Mesangial cell (primary cell): ENCODE data around the gene FOXRED2. TPM values are rescaled to one million over a fixed set of nuclear protein-coding genes. Genes with fewer than 3 reads are reported as not detected.

ENCODE experiments used
- total RNA-seq: library from RNA; depleted of rRNA; stranded (reverse); fragments of >200 nt; gene quantifications from 2 replicates; pipeline ENCODE4 v1.2.3, GENCODE V29; 2015

The FOXRED2 gene
- 10.6 and 18.8 TPM in 2 replicates for total RNA-seq

DNA sequence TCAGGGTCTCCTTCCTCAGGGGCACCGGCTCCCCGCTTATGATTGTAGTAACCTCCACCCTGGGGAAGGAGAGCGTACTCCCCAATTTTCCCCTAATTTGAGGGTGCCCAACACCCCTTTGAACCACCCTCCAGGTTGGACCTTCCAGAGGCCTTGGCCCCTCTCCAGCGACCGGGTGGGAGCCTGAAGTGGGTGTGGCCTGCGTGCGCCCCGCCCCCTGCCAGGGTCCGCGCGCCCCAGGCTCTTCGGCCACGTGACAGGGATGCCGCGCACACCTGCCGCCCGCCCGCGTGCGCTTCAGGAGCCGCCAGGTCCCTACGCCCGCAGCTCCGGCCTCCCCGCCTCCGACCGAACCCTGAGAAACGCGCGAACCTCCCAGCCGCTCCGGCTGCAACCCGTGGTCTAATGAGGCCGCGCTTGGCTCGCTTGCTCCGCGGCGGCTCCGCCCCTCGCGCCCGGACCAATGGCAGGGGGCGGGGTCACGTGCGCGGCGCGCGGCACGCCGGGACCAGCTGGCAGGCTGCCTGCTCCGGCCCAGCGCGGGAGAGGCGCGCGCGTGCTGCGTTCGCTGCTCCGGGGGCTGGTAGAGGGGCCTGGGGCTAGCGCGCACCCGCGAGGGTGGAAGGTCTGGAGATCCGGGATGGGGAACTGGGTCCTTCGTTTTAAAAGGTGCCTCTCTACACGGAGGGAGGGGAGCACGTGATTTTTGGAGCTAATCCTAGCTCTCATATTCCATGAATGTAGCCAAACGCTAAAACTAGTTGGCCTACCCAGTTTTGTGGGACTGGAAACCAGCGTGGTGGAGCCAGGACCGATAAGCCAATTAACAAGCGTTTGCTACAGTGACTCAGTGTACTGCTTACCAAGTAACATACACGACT is at the start of gene FOXRED2:
TSS of gene FOXRED2 (minus strand) at position 404 of the 881 bp plus-strand sequence. CDS start 618 bp downstream, outside the sequence.

GRCh38 chr22:36528795-36529751 is 22.2 kb upstream of the FOXRED2 start, which contains the start of gene EIF3D:
Gene EIF3D, minus strand, starts transcription at chr22:36529166. Its CDS starts 3,045 bp downstream, at chr22:36526121.

DNA sequence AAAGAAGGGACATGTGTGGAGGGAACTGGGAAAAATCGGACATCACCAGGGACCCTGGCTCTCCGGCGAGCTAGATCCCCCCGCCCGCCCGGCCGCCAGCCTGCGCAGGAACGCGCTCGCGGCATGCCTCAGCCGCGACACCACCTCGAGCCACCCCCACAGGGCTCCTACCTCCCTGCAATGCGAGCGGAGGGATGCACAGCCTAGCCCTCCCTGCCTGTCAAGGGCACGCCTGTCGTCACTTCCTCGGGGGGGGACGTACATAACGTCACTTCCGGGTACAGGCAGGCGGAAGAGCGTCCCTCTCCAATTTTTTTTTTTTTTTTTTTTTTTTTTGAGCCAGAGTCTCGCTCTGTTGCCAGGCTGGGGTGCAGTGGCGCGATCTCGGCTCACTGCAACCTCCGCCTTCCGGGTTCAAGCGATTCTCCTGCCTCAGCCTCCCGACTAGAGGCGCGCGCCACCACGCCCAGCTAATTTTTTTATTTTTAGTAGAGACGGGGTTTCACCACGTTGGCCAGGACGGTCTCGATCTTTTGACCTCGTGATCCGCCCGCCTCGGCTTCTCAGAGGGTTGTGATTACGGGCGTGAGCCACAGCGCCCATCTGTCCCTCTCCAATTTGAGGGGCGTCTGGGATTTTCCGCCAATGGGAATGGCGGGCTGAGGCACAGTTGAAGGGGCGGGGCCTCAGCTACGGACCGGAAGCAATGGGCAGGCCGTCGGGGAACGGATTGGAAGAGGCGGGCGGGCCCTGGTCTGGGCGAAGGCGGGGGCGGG is 25.3 kb downstream of the FOXRED2 start, which contains the start of gene TXN2:
TSS of gene TXN2 (minus strand) at position 248 of the 776 bp plus-strand sequence. CDS start 803 bp downstream, outside the sequence.

Other genes starting within 250 kb of the FOXRED2 start
- gene MYH9, start 119.1 kb downstream of the FOXRED2 start, total RNA-seq, result 1,143 and 1,170 TPM in 2 replicates
- 57.7 and 71.2 TPM in 2 replicates for gene TXN2, start 25.4 kb downstream of the FOXRED2 start, total RNA-seq
- 309 and 332 TPM in 2 replicates for gene EIF3D, start 22.1 kb upstream of the FOXRED2 start, total RNA-seq
- not detected in 2 replicates for gene CACNG2, start 196.7 kb upstream of the FOXRED2 start, total RNA-seq